K562 (cell line): ENCODE data around the gene SACM1L. TPM values are rescaled to one million over a fixed set of nuclear protein-coding genes. Genes with fewer than 3 reads are reported as not detected.

Experiments
- ATAC-seq: fragments of 200-7000 bp; cut with Tn5 transposase; 3 replicates; pipeline ENCODE4 v1.9.1; 2020; ENCODE audit warnings: moderate library complexity
- BruUV-seq: library from RNA; stranded (reverse); fragments of 400-500 nt; replicated peaks from 2 replicates; lab custom pipeline; 2021; lab: Mats Ljungman, UMichigan
- CTCF ChIA-PET: fragments of 300-600 bp; formaldehyde crosslinking; extraction: SDS; loops from one replicate; lab custom pipeline; 2021; ENCODE audit warnings: low intra/inter-chr PET ratio; lab: Yijun Ruan, JAX
- POLR2A ChIA-PET: fragments of 300-600, 350-650 bp; sonication (Branson Sonifier 250); formaldehyde crosslinking; extraction: SDS; loops from one replicate; lab custom pipeline; 2021; ENCODE audit warnings: antibody characterized with exemption, inconsistent platforms; lab: Yijun Ruan, JAX
- DNase-seq, 4 experiments: peaks; one replicate each; pipeline versions ENCODE4 v3.0.0 to v3.0.0-alpha.2; 2011 to 2018; ENCODE audit warnings: low spot score in 3 of 4, mixed read lengths in 3 of 4; ENCODE audit errors: extremely low read depth in 1 of 4
- FAIRE-seq: peaks from 2 replicates; lab custom pipeline; 2011; peaks lifted over from hg19 to GRCh38; lab: Jason Lieb, UNC
- H2AFZ ChIP-seq: 2 replicates; pipeline ENCODE4 v1.6.0; 2011; ENCODE audit warnings: low read depth, low read length, control low read depth, inconsistent platforms
- H3K27ac ChIP-seq: fragments of 200-600 bp; 3 replicates; pipeline ENCODE4 v1.8.0; 2011; ENCODE audit warnings: low read depth, mild to moderate bottlenecking, control low read depth, inconsistent platforms, low read length, moderate library complexity, mixed read lengths; ENCODE audit errors: extremely low read depth
- H3K27me3 ChIP-seq, 2 experiments: fragments of 300-600 bp in 1 of 2; 2 replicates in 1 of 2; 3 replicates in 1 of 2; pipeline versions ENCODE4 v1.6.0 to v1.8.0; 2011; ENCODE audit warnings: inconsistent platforms in 2 of 2, low read length in 2 of 2, mild to moderate bottlenecking in 1 of 2, mixed read lengths in 1 of 2, moderate library complexity in 1 of 2; ENCODE audit not compliant: control insufficient read depth in 2 of 2, insufficient read depth in 2 of 2
- H3K36me3 ChIP-seq: fragments of 300-600 bp; 3 replicates; pipeline ENCODE4 v1.8.0; 2011; ENCODE audit warnings: mild to moderate bottlenecking, low read length, inconsistent platforms; ENCODE audit not compliant: control insufficient read depth, insufficient read depth
- H3K4me1 ChIP-seq, 2 experiments: fragments of 200-600 bp in 1 of 2; replicated peaks in 1 of 2; 2 replicates in 1 of 2; 3 replicates in 1 of 2; pipeline versions ENCODE4 v1.5.1 to v1.8.0; 2011; ENCODE audit warnings: inconsistent platforms in 2 of 2, low read length in 2 of 2, mild to moderate bottlenecking in 1 of 2, mixed read lengths in 1 of 2, moderate library complexity in 1 of 2; ENCODE audit not compliant: control insufficient read depth in 2 of 2, insufficient read depth in 2 of 2
- H3K4me2 ChIP-seq: 2 replicates; pipeline ENCODE4 v1.6.1; 2011; ENCODE audit warnings: low read length, control low read depth, inconsistent platforms, mixed read lengths; ENCODE audit not compliant: insufficient read depth
- H3K4me3 ChIP-seq: fragments of 200-600 bp; sonication (generic), shearing (Covaris generic); 2 replicates; pipeline ENCODE4 v1.5.1; 2016; ENCODE audit warnings: control low read depth, inconsistent platforms
- H3K79me2 ChIP-seq: fragments of 200-600 bp; 3 replicates; pipeline ENCODE4 v1.8.0; 2011; ENCODE audit warnings: low read length, inconsistent platforms; ENCODE audit not compliant: control insufficient read depth, insufficient read depth
- H3K9ac ChIP-seq, 2 experiments: 2 replicates each; pipeline versions ENCODE4 v1.6.0 to v1.6.1; 2011; ENCODE audit warnings: low read depth in 2 of 2, low read length in 2 of 2, control low read depth in 1 of 2, inconsistent platforms in 1 of 2, mild to moderate bottlenecking in 1 of 2, mixed read lengths in 1 of 2; ENCODE audit not compliant: insufficient read depth in 1 of 2
- H3K9me1 ChIP-seq: one replicate; pipeline ENCODE4 v1.6.0; 2011; ENCODE audit warnings: inconsistent platforms, mild to moderate bottlenecking, low read length, moderate library complexity; ENCODE audit not compliant: control insufficient read depth, insufficient read depth
- H3K9me3 ChIP-seq: replicated peaks from 2 replicates; pipeline ENCODE4 v1.5.1; 2011; ENCODE audit warnings: low read depth, low read length, inconsistent platforms; ENCODE audit not compliant: control insufficient read depth, insufficient read depth
- H4K20me1 ChIP-seq: replicated peaks from 2 replicates; pipeline ENCODE4 v1.6.1; 2011; ENCODE audit warnings: low read length, inconsistent platforms, mixed read lengths; ENCODE audit not compliant: control insufficient read depth, insufficient read depth
- FOXO4 ChIP-seq: fragments of 450-650 bp; formaldehyde crosslinking; IDR thresholded peaks from 2 replicates; pipeline ENCODE4 v1.4.0; 2020; ENCODE audit warnings: mild to moderate bottlenecking, moderate library complexity
- GMEB1 ChIP-seq: fragments of 250-450 bp; sonication (Bioruptor Pico); IDR thresholded peaks from 2 replicates; pipeline ENCODE4 v1.4.0; 2020; ENCODE audit warnings: mild to moderate bottlenecking
- JUNB ChIP-seq: fragments of 450-650 bp; formaldehyde crosslinking; conservative IDR thresholded peaks from 2 replicates; pipeline ENCODE4 v1.4.0; 2020; ENCODE audit warnings: mild to moderate bottlenecking
- MTA3 ChIP-seq: fragments of 450-650 bp; formaldehyde crosslinking; IDR thresholded peaks from 2 replicates; pipeline ENCODE4 v1.6.1; 2017; ENCODE audit warnings: mild to moderate bottlenecking, borderline replicate concordance
- PCBP1 ChIP-seq: fragments of 200-400 bp; formaldehyde crosslinking; IDR thresholded peaks from 2 replicates; pipeline ENCODE4 v1.6.1; 2018; ENCODE audit warnings: mild to moderate bottlenecking, low read depth, low read length; ENCODE audit not compliant: poor library complexity, severe bottlenecking
- PTTG1 ChIP-seq: fragments of 450-650 bp; IDR thresholded peaks from 2 replicates; pipeline ENCODE4 v1.6.1; 2016; ENCODE audit warnings: low read depth, mild to moderate bottlenecking, missing genetic modification characterization, missing compliant biosample characterization
- SNRNP70 ChIP-seq: fragments of 200-400 bp; formaldehyde crosslinking; optimal IDR thresholded peaks from 2 replicates; pipeline ENCODE3; 2017; ENCODE audit warnings: low read depth, low read length
- SRSF1 ChIP-seq: fragments of 200-400 bp; formaldehyde crosslinking; IDR thresholded peaks from 2 replicates; pipeline ENCODE4 v1.6.1; 2017; ENCODE audit warnings: mild to moderate bottlenecking, low read depth, low read length, moderate library complexity
- TBP ChIP-seq: optimal IDR thresholded peaks from 2 replicates; pipeline ENCODE3; 2011; ENCODE audit warnings: low read depth, low read length, improper control_type of control experiment
- ZBTB1 ChIP-seq: sonication (generic); formaldehyde crosslinking; IDR thresholded peaks from 2 replicates; pipeline ENCODE4 v1.8.1; 2023; ENCODE audit warnings: missing genetic modification reagents, low read depth, mild to moderate bottlenecking, borderline replicate concordance
- ZNF41 ChIP-seq: fragments of 250-450 bp; sonication (Bioruptor Pico); conservative IDR thresholded peaks from 2 replicates; pipeline ENCODE4 v1.4.0; 2020; ENCODE audit warnings: mild to moderate bottlenecking
- WGBS: fragments of 100-300 bp; shearing (Covaris generic); methylation state at CpG from one replicate; pipeline ENCODE4 v1.1.6; 2016; ENCODE audit warnings: low coverage, mixed read lengths; ENCODE audit not compliant: insufficient coverage; ENCODE audit errors: missing lambda C conversion rate; 5-methylcytosine and 5-hydroxymethylcytosine counted together
- in situ Hi-C: fragments of 300-500 bp; cut with MboI; formaldehyde crosslinking; loops from 4 replicates; pipeline ENCODE4 v1.15.0; 2018; ENCODE audit warnings: inconsistent platforms, mixed read lengths
- intact Hi-C: fragments of 100-400 bp; cut with micrococcal nuclease; formaldehyde crosslinking; loops from 2 replicates; pipeline ENCODE4 v1.14.2; 2022
- polyA plus RNA-seq, 8 experiments: library from polyadenylated mRNA; depleted of rRNA in 4 of 8; stranded (reverse) in 5 of 8; unstranded in 3 of 8; fragments of >200 nt; fragmentation: Nextera tagmentation in 2 of 8; fragmentation: Illumina TruSeq in 1 of 8; extraction: Ambion mirVana in 2 of 8; extraction: Trizol in 1 of 8; gene quantifications; 2 replicates each; pipeline versions ENCODE4 v1.2.1 to v1.2.3, GENCODE V29; 2011 to 2014; ENCODE audit warnings: inconsistent platforms in 1 of 8, missing spikeins in 1 of 8
- total RNA-seq, 7 experiments: library from RNA; depleted of rRNA in 6 of 7; stranded (reverse); fragments of >200 nt in 6 of 7; fragmentation: Illumina TruSeq in 2 of 7; extraction: Trizol in 2 of 7; gene quantifications; 2 replicates each; pipeline versions ENCODE4 v1.2.1 to v1.2.3, GENCODE V29; 2011 to 2021; ENCODE audit warnings: low replicate concordance in 1 of 7
- TF ChIP-seq, protein P1 (sequence below): sonication (generic); formaldehyde crosslinking; IDR thresholded peaks from 2 replicates; pipeline ENCODE4 v1.8.1; 2023; ENCODE audit warnings: mild to moderate bottlenecking, missing genetic modification reagents
- TF ChIP-seq, protein P2 (sequence below): fragments of 250-450 bp; sonication (Bioruptor Pico); IDR thresholded peaks from 2 replicates; pipeline ENCODE4 v1.8.0; 2022; ENCODE audit warnings: moderate library complexity, mild to moderate bottlenecking, inconsistent platforms
- TF ChIP-seq, protein P3 (sequence below), 2 experiments: fragments of 450-650 bp in 1 of 2; sonication (generic) in 1 of 2; formaldehyde crosslinking in 1 of 2; IDR thresholded peaks in 1 of 2; conservative IDR thresholded peaks in 1 of 2; 2 replicates each; pipeline versions ENCODE4 v1.6.1 to v1.8.1; 2016 to 2023; ENCODE audit warnings: mild to moderate bottlenecking in 2 of 2, moderate library complexity in 2 of 2, inconsistent platforms in 1 of 2, missing genetic modification reagents in 1 of 2

Gene SACM1L
- total and polyA plus RNA-seq, 9 of the 15 experiments (the other 6 are each of a cell fraction or from before 2014, with no cell fraction given), result 25.7 to 67.2 (median 40.3) TPM

- ATAC-seq, result no peak
- intact Hi-C loops (no loop called here), in situ Hi-C loops (no loop called here)
- no peak overlapping the region for H3K9ac ChIP-seq
- H3K4me3 ChIP-seq, result no peak overlapping the region
- H2AFZ ChIP-seq, result no peak overlapping the region
- peaks cover 0 to 6% of the 10 kb centered on the region in 2 experiments; a peak in 1 of 5 replicates for H3K4me1 ChIP-seq
- POLR2A ChIA-PET, result interaction anchor here (0.9 kb wide), 2 partner anchors 9 to 14 kb away, joined by 3 read pairs; no protein-coding TSS in a partner anchor
- CTCF ChIA-PET, result interaction anchor here (0.6 kb wide), 1 partner anchor 123 kb away, joined by 3 read pairs; no protein-coding TSS in a partner anchor
- 3% methylated on average over 5 of the region's 5 CpGs for WGBS
- no peaks in the 10 kb centered on the region for H3K9me1 ChIP-seq
- peaks cover 27 to 67% of the 10 kb centered on the region in 2 experiments for H3K27me3 ChIP-seq
- no peak overlapping the region for H3K27ac ChIP-seq
- BruUV-seq, result no TSS peak
- H4K20me1 ChIP-seq, result no peaks in the 10 kb centered on the region; the same call in none of the 2 replicates
- no peak overlapping the region for H3K4me2 ChIP-seq
- no peak for DNase-seq
- H3K36me3 ChIP-seq, result no peaks in the 10 kb centered on the region
- no peak for FAIRE-seq
- no peaks in the 10 kb centered on the region for H3K79me2 ChIP-seq
- H3K9me3 ChIP-seq, result no peaks in the 10 kb centered on the region
- TF ChIP-seq ZBTB1 (no peak), GMEB1 (CRISPR knock-in tag) (no peak), JUNB (CRISPR knock-in tag) (no peak), SNRNP70 (no peak), PTTG1 (tag) (no peak), TBP (no peak), MTA3 (no peak), FOXO4 (CRISPR knock-in tag) (no peak), SRSF1 (no peak), ZNF41 (CRISPR knock-in tag) (no peak), PCBP1 (no peak)
- TF ChIP-seq, protein P1, sequence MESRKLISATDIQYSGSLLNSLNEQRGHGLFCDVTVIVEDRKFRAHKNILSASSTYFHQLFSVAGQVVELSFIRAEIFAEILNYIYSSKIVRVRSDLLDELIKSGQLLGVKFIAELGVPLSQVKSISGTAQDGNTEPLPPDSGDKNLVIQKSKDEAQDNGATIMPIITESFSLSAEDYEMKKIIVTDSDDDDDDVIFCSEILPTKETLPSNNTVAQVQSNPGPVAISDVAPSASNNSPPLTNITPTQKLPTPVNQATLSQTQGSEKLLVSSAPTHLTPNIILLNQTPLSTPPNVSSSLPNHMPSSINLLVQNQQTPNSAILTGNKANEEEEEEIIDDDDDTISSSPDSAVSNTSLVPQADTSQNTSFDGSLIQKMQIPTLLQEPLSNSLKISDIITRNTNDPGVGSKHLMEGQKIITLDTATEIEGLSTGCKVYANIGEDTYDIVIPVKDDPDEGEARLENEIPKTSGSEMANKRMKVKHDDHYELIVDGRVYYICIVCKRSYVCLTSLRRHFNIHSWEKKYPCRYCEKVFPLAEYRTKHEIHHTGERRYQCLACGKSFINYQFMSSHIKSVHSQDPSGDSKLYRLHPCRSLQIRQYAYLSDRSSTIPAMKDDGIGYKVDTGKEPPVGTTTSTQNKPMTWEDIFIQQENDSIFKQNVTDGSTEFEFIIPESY (CRISPR knock-in tag), result no peak
- TF ChIP-seq, protein P2, sequence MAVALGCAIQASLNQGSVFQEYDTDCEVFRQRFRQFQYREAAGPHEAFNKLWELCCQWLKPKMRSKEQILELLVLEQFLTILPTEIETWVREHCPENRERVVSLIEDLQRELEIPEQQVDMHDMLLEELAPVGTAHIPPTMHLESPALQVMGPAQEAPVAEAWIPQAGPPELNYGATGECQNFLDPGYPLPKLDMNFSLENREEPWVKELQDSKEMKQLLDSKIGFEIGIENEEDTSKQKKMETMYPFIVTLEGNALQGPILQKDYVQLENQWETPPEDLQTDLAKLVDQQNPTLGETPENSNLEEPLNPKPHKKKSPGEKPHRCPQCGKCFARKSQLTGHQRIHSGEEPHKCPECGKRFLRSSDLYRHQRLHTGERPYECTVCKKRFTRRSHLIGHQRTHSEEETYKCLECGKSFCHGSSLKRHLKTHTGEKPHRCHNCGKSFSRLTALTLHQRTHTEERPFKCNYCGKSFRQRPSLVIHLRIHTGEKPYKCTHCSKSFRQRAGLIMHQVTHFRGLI (CRISPR knock-in tag), result no peak
- TF ChIP-seq, protein P3, sequence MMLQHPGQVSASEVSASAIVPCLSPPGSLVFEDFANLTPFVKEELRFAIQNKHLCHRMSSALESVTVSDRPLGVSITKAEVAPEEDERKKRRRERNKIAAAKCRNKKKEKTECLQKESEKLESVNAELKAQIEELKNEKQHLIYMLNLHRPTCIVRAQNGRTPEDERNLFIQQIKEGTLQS (IDR thresholded peaks at IDR 0.05), result no peak
- TF ChIP-seq, protein P3 (CRISPR knock-in tag; conservative IDR thresholded peaks at IDR 0.05), result no peak
Observed at GRCh38 chr3:45781271-45781670, 92.1 kb downstream of the SACM1L start.
